Large intestine (tissue), 3 donors: ENCODE measurements around the gene PIGU. TPM values are rescaled to one million over a fixed set of nuclear protein-coding genes. Genes with fewer than 3 reads are reported as not detected.
"Not testable (repeated sequence)": the region's sequence is repeated elsewhere in the genome, so short reads cannot be mapped to it uniquely, and the experiment has no call there.

Source experiments
- DNase-seq, 2 donors: peaks; one replicate each; pipeline versions ENCODE4 v3.0.0 to v3.0.0-alpha.2; 2013
- H3K27ac ChIP-seq: one replicate; pipeline ENCODE4 v1.5.1; 2013; ENCODE audit warnings: low read length
- H3K27me3 ChIP-seq: 2 replicates; pipeline ENCODE4 v1.6.1; 2013; ENCODE audit warnings: low read length; ENCODE audit not compliant: control insufficient read depth, insufficient read depth
- H3K36me3 ChIP-seq: 2 replicates; pipeline ENCODE4 v1.6.1; 2013; ENCODE audit warnings: low read length; ENCODE audit not compliant: control insufficient read depth, insufficient read depth
- H3K4me1 ChIP-seq: one replicate; pipeline ENCODE4 v1.6.1; 2013; ENCODE audit warnings: low read length; ENCODE audit not compliant: control insufficient read depth, insufficient read depth
- H3K4me3 ChIP-seq: one replicate; pipeline ENCODE4 v1.5.1; 2013; ENCODE audit warnings: low read length
- H3K9me3 ChIP-seq: one replicate; pipeline ENCODE4 v1.6.1; 2013; ENCODE audit warnings: mild to moderate bottlenecking, low read depth, low read length, moderate library complexity; ENCODE audit not compliant: control insufficient read depth
- WGBS: methylation state at CpG from one replicate; pipeline ENCODE4 v1.1.5; 2013; ENCODE audit warnings: low lambda C conversion rate; ENCODE audit not compliant: insufficient coverage; 5-methylcytosine and 5-hydroxymethylcytosine counted together
- polyA plus RNA-seq: library from polyadenylated mRNA; unstranded; fragments of 120-200 nt; gene quantifications from one replicate; pipeline ENCODE4 v1.2.1, GENCODE V29; 2013

Gene PIGU
- polyA plus RNA-seq, 1 donor: 25.3 TPM

- H3K36me3 ChIP-seq, H3K4me3 ChIP-seq, H3K27ac ChIP-seq, H3K27me3 ChIP-seq, H3K9me3 ChIP-seq, H3K4me1 ChIP-seq, DNase-seq: not testable (repeated sequence)
- WGBS: 88% methylated on average over 2 of the region's 5 CpGs
Observed at GRCh38 chr20:34661811-34662210, 15.1 kb downstream of the PIGU start.

DNA sequence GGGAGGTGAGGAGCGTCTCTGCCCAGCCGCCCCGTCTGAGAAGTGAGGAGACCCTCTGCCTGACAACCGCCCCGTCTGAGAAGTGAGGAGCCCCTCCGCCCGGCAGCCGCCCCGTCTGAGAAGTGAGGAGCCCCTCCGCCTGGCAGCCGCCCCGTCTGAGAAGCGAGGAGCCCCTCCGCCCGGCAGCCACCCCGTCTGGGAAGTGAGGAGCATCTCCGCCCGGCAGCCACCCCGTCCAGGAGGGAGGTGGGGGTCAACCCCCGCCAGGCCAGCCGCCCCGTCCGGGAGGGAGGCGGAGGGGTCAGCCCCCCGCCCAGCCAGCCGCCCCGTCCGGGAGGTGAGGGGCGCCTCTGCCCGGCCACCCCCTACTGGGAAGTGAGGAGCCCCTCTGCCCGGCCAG lies 18.2 kb downstream of the PIGU start:
- H3K36me3 ChIP-seq, H3K4me1 ChIP-seq, H3K27ac ChIP-seq, DNase-seq, H3K27me3 ChIP-seq, H3K9me3 ChIP-seq, H3K4me3 ChIP-seq: not testable (repeated sequence)
- WGBS: no CpG with 5 or more reads among the region's 31 CpGs

- H3K36me3 ChIP-seq: peaks cover 2% of the 10 kb centered on the region
- H3K27ac ChIP-seq: no peak overlapping the region
- peak in 1 of 2 donors; percentile 47 for DNase-seq
- WGBS: no CpG with 5 or more reads among the region's 7 CpGs
- H3K4me1 ChIP-seq: no peaks in the 10 kb centered on the region
- no peak overlapping the region for H3K4me3 ChIP-seq
- H3K27me3 ChIP-seq: no peaks in the 10 kb centered on the region
- peaks cover 3% of the 10 kb centered on the region for H3K9me3 ChIP-seq
Observed at GRCh38 chr20:34654207-34654744, 22.6 kb downstream of the PIGU start.

DNA sequence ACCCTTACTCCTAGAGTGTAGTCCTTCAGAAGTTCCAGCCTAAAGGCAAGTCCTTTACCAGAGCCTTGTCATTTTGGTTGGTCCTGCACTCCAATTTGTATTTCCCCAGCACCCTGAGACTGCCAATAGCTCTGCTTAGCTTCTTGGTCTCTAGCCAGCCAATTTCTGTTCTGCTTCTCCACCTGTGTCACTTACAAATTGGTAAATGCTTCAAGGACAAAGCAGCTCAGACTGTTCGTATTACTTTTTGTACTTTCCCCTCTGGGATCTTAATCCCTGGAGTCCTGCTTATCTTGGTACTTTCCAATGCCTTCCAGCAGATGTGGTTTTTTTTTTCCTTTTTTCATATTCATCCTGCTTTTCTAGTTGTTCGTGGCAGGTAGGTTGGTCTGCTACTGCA lies 25.7 kb downstream of the PIGU start:
- no peaks in the 10 kb centered on the region for H3K9me3 ChIP-seq
- H3K4me1 ChIP-seq: no peaks in the 10 kb centered on the region
- no peak overlapping the region for H3K4me3 ChIP-seq
- H3K27ac ChIP-seq: no peak overlapping the region
- no peaks in the 10 kb centered on the region for H3K27me3 ChIP-seq
- H3K36me3 ChIP-seq: peaks cover 2% of the 10 kb centered on the region
- 25% methylated on average over 1 of the region's 2 CpGs for WGBS
- DNase-seq: no peak

DNA sequence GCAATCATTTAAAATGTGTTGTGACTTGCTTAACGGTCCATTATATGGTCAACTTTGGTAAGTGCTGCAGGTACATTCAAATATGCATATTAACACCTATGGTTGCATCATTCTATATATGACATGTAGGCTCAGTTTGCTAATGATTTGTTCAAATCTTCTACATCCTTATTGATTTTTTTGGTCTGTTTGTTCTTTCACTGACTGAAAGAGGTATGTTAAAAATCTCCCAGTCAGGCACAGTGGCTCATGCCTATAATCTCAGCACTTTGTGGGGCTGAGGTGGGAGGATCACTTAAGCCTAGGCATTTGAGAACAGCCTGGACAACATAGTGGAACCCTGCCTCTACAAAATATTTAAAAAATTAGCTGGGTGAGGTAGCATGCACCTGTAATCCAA lies 29.2 kb downstream of the PIGU start:
- no peak for DNase-seq
- H3K27ac ChIP-seq: no peak overlapping the region
- peaks cover 2% of the 10 kb centered on the region for H3K36me3 ChIP-seq
- H3K9me3 ChIP-seq: no peaks in the 10 kb centered on the region
- no CpG with 5 or more reads among the region's 1 CpG for WGBS
- H3K27me3 ChIP-seq: no peaks in the 10 kb centered on the region
- no peak overlapping the region for H3K4me3 ChIP-seq
- no peaks in the 10 kb centered on the region for H3K4me1 ChIP-seq

- WGBS: no CpG with 5 or more reads among the region's 1 CpG
- Histone ChIP-seq H3K4me1 (peaks cover 6% of the 10 kb centered on the region), H3K27me3 (no peaks in the 10 kb centered on the region), H3K4me3 (no peak overlapping the region), H3K9me3 (no peaks in the 10 kb centered on the region), H3K27ac (no peak overlapping the region), H3K36me3 (peaks cover 2% of the 10 kb centered on the region)
- DNase-seq: no peak
Observed at GRCh38 chr20:34644951-34645350, 31.9 kb downstream of the PIGU start.

DNA sequence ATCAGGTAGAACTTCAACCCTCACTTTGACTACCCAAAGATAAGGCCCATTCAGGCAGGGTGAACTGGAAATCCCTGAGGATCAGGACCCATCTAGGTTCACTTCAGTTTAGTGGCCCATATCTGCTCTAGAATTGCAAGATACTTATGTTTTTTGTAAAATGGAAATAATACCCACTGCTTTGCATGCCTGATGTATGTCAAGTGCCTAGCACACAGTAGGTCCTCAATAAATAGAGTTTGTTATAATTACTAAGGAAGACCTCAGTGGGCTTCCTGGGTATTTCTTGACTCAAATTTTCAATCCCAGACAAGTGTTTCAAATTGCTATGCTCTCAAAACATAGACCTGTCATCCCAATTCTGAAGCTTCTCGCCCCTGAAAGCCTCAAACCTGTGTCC lies 32.5 kb downstream of the PIGU start:
- no CpG with 5 or more reads among the region's 1 CpG for WGBS
- no peak overlapping the region for H3K4me3 ChIP-seq
- no peaks in the 10 kb centered on the region for H3K9me3 ChIP-seq
- H3K4me1 ChIP-seq: peaks cover 11% of the 10 kb centered on the region
- H3K27me3 ChIP-seq: no peaks in the 10 kb centered on the region
- DNase-seq: no peak
- H3K36me3 ChIP-seq: peaks cover 2% of the 10 kb centered on the region
- no peak overlapping the region for H3K27ac ChIP-seq

- Histone ChIP-seq H3K27me3 (no peaks in the 10 kb centered on the region), H3K4me1 (peaks cover 11% of the 10 kb centered on the region), H3K27ac (no peak overlapping the region), H3K36me3 (peaks cover 2% of the 10 kb centered on the region), H3K4me3 (no peak overlapping the region), H3K9me3 (no peaks in the 10 kb centered on the region)
- DNase-seq: peak in 1 of 2 donors; percentile 28
Observed at GRCh38 chr20:34643928-34644327, 33.0 kb downstream of the PIGU start.

DNA sequence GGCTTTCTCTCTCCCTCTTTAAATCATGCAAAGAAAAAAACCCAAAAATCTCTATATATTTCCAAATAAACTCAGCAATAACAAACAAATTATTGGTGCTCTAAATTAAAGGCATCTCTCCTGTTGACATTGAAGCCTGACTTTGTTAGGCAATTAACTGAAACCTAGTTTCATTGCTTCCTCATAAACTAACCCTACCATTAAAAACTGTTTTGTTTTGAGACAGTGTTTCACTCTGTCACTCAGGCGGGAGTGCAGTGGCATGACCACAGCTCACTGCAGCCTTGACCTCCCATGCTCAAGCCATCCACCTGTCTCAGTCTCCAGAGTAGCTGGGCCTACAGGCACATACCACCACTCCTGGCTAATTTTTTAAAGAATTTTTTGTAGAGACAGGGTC lies 34.9 kb downstream of the PIGU start:
- H3K4me3 ChIP-seq: no peak overlapping the region
- H3K9me3 ChIP-seq: no peaks in the 10 kb centered on the region
- H3K36me3 ChIP-seq: peaks cover 6% of the 10 kb centered on the region
- no CpG with 5 or more reads among the region's 1 CpG for WGBS
- DNase-seq: no peak
- H3K4me1 ChIP-seq: peaks cover 11% of the 10 kb centered on the region
- no peaks in the 10 kb centered on the region for H3K27me3 ChIP-seq
- H3K27ac ChIP-seq: no peak overlapping the region

GRCh38 chr20:34639755-34640222 lies 37.1 kb downstream of the PIGU start:
- Histone ChIP-seq H3K36me3 (peaks cover 8% of the 10 kb centered on the region), H3K9me3 (no peaks in the 10 kb centered on the region), H3K4me3 (no peak overlapping the region), H3K4me1 (peaks cover 16% of the 10 kb centered on the region), H3K27ac (peak overlapping the region; percentile 41), H3K27me3 (no peaks in the 10 kb centered on the region)
- WGBS: 0% methylated on average over 2 of the region's 2 CpGs
- DNase-seq: peak; percentile 82 to 92

DNA sequence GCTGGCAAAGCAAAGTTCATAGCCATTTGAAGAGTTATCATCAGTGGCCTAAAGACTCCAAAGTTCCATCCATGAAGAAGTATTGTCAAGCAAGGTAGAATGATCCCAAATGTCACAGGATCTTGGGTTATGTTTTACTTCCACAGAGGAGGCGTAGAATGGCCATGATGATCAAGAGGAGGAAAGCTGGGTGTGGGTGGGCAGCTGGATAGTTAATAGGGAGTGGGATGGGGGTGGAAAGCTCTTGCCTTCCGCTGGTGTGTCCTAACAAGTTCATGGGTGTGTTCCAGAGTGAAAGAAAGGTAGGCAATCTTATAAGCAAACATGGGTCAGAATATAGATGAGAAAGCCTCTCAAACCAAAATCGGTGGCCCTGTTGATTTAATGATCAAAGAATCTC lies 38.4 kb downstream of the PIGU start:
- Histone ChIP-seq H3K27ac (no peak overlapping the region), H3K4me1 (peaks cover 29% of the 10 kb centered on the region), H3K36me3 (peaks cover 8% of the 10 kb centered on the region), H3K4me3 (no peak overlapping the region), H3K27me3 (no peaks in the 10 kb centered on the region), H3K9me3 (no peaks in the 10 kb centered on the region)
- WGBS: 100% methylated on average over 1 of the region's 3 CpGs
- no peak for DNase-seq
